IgD-negative memory B cell (primary cell): ENCODE measurements around the gene WBP2. TPM values are rescaled to one million over a fixed set of nuclear protein-coding genes. Genes with fewer than 3 reads are reported as not detected.
"Not testable (repeated sequence)": the region's sequence is repeated elsewhere in the genome, so short reads cannot be mapped to it uniquely, and the experiment has no call there.

Source experiments
- H3K27ac Mint-ChIP-seq, 3 donors: one replicate each; pipeline ENCODE4 v1.8.0; 2020 to 2022; ENCODE audit warnings: mild to moderate bottlenecking in 3 of 3, mixed read lengths in 3 of 3, moderate library complexity in 1 of 3
- H3K27me3 Mint-ChIP-seq: one replicate; pipeline ENCODE4 v1.8.0; 2021; ENCODE audit warnings: mixed read lengths
- H3K36me3 Mint-ChIP-seq: one replicate; pipeline ENCODE4 v1.8.0; 2020; ENCODE audit warnings: mild to moderate bottlenecking, mixed read lengths
- H3K4me1 Mint-ChIP-seq, 3 donors: one replicate each; pipeline ENCODE4 v1.8.0; 2020 to 2022; ENCODE audit warnings: mixed read lengths in 3 of 3, mild to moderate bottlenecking in 1 of 3
- H3K4me3 Mint-ChIP-seq, 4 donors: one replicate each; pipeline ENCODE4 v1.8.0; 2020 to 2022; ENCODE audit warnings: mild to moderate bottlenecking in 4 of 4, mixed read lengths in 4 of 4, moderate library complexity in 3 of 4
- H3K9me3 Mint-ChIP-seq, 3 donors: one replicate each; pipeline ENCODE4 v1.8.0; 2020 to 2021; ENCODE audit warnings: mixed read lengths in 3 of 3, mild to moderate bottlenecking in 1 of 3
- polyA plus RNA-seq: library from polyadenylated mRNA; unstranded; fragments of 300-500 nt; fragmentation: Illumina TruSeq; gene quantifications from one replicate; pipeline ENCODE4 v1.2.3, GENCODE V29; 2021

The WBP2 gene
- polyA plus RNA-seq, 1 donor from 2014 or later = 131 TPM

DNA sequence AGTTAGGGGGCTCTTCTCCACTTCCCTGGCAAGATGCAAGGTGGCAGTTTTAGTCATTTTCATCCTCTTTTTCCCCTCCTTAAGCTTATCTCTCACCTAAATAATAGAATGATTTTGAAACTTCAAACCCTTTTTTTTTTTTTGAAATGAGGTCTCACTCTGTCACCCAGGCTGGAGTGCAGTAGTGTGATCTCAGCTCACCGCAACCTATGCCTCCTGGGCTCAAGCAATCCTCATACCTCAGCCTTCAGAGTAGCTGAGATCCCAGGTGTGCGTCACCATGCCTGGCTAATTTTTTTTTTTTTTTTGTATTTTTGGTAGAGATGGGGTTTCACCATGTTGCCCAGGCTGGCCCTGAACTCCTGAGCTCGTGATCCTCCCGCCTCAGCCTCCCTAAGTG is 9.8 kb upstream of the WBP2 start:
- H3K9me3 Mint-ChIP-seq, H3K36me3 Mint-ChIP-seq, H3K27me3 Mint-ChIP-seq: not testable (repeated sequence)
- H3K4me3 Mint-ChIP-seq = peak overlapping the region; percentile 46 to 88 (median 80)
- peak overlapping the region; percentile 94 to 96 (median 96) for H3K27ac Mint-ChIP-seq
- peaks cover 20 to 21% (median 20%) of the 10 kb centered on the region in 3 donors for H3K4me1 Mint-ChIP-seq

DNA sequence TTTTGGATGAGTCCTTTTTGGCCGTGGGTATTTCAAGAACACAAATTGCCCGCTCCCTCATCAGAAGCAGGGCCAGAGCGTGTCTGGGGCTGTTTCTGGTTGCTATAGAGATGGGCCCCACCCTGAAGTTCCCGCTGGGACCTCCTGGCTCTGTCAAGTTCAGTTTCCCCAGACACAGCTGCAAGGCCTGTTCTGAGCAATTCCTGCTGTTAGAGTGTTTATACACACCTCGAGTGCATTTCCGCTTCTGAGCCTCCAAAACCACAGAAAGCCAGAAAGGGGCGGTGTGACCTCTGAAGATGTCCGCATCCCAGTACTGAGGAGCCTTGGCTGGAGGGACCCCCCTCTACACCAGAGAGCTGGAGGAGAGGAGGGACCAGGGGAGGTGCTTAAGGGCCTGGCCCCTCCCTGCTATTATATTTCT is 9.3 kb upstream of the WBP2 start:
- peaks cover 20 to 23% (median 21%) of the 10 kb centered on the region in 3 donors for H3K4me1 Mint-ChIP-seq
- no peaks in the 10 kb centered on the region for H3K27me3 Mint-ChIP-seq
- peak overlapping the region; percentile 46 to 88 (median 80) for H3K4me3 Mint-ChIP-seq
- no peaks in the 10 kb centered on the region for H3K9me3 Mint-ChIP-seq
- peak overlapping the region; percentile 94 to 96 (median 96) for H3K27ac Mint-ChIP-seq
- H3K36me3 Mint-ChIP-seq = no peaks in the 10 kb centered on the region

DNA sequence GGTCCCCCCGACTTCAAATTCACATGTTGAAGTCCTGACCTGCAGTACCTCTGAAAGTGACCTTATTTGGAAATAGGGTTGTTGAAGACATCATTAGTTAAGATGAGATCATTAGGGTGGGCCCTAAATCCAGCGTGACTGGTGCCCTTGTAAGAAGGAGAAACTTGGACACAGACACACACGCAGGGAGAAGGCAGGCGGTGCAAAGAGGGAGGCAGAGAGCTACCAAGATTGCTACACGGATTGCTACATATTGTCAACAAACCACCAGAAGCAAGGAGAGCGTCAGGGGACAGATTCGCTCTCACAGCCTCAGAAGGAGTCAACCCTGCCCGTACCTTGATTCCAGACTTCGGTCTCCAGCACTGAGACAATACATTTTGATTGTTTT is 6.8 kb upstream of the WBP2 start:
- no peaks in the 10 kb centered on the region for H3K27me3 Mint-ChIP-seq
- H3K9me3 Mint-ChIP-seq = no peaks in the 10 kb centered on the region
- H3K36me3 Mint-ChIP-seq = no peaks in the 10 kb centered on the region
- peak overlapping the region in 2 of 3 donors; percentile 77 to 81 for H3K27ac Mint-ChIP-seq
- H3K4me1 Mint-ChIP-seq = peaks cover 27 to 36% (median 35%) of the 10 kb centered on the region in 3 donors
- H3K4me3 Mint-ChIP-seq = peak overlapping the region in 1 of 4 donors; percentile 28

DNA sequence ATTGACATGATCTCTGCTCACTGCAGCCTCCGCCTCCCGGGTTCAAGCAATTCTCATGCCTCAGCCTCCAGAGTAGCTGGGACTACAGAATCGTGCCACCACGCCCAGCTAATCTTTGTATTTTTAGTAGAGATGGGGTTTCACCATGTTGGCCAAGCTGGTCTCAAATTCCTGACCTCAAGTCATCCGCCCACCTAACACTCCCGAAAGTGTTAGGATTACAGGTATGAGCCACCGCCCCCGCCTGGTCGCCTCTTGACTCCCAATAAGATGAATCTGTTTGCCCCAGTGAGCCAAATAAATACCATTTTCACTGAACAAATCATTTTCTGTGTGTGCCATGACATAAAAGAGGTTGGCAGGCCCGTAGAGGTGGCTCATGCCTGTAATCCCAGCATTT is 4.2 kb upstream of the WBP2 start:
- H3K4me1 Mint-ChIP-seq = peaks cover 20 to 29% (median 29%) of the 10 kb centered on the region in 3 donors
- H3K4me3 Mint-ChIP-seq = peak overlapping the region in 1 of 4 donors; percentile 41
- H3K27ac Mint-ChIP-seq = peak overlapping the region in 2 of 3 donors; percentile 84 to 91
- not testable (repeated sequence) for H3K36me3 Mint-ChIP-seq, H3K9me3 Mint-ChIP-seq, H3K27me3 Mint-ChIP-seq

DNA sequence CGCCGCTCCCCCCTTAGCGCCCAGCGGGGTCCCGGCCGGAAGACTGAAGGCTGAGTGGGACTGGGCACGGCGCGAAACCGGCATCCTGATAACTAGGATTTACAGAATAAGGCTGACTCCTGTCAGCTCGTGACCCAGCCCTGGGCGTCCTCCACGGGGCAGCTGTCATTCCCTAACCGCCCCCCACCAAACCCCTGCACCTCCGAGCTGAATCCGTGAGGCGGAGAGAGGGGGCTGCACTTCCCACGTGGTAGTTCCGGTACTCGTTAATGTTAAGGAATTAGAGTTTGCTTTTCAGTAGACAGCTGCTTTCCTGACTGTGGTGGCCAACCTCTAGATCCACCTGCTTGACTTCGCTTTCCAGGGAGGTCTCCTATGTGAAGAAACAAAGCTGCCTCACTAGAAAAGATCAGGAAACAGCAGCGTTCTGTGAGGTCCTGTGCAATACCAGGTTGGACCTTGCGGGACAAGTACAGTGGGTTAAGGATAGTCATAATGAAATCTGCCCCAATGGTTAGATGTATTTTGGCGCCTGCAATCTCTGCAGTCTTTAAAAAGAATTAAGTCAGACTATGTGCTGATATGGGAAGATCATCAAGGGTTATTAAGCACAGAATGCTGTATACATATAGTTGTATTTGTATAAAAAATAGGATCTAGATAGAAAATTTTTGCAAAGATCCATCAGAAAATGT is 1.1 kb upstream of the WBP2 start:
- no peaks in the 10 kb centered on the region for H3K27me3 Mint-ChIP-seq
- no peaks in the 10 kb centered on the region for H3K36me3 Mint-ChIP-seq
- peaks cover 13 to 35% (median 29%) of the 10 kb centered on the region in 3 donors for H3K4me1 Mint-ChIP-seq
- H3K4me3 Mint-ChIP-seq = peak overlapping the region in 1 of 4 donors; percentile 95
- peak overlapping the region; percentile 38 to 89 (median 77) for H3K27ac Mint-ChIP-seq
- H3K9me3 Mint-ChIP-seq = no peaks in the 10 kb centered on the region

DNA sequence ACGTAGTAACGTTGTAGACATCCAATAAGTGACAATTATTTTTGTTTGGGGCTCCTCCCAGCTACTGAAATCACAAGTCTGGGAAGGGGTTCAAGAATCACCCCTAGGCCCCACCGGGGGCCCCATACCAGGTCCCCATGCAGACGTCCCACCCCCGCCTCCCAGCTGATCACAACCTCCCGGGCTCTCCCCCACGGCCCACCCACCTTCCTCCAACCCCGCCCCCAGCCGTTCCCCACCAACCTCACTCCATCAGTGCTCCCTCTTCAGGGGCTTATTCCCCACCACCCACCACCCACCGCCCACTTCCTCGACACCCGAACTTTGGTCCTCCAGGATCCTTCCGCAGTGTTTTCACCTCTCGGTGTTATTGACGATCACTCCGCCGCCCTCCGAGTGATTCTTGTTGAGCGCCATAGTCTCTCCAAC is 240 bp downstream of the WBP2 start:
- H3K36me3 Mint-ChIP-seq = peaks cover under 1% of the 10 kb centered on the region
- H3K27me3 Mint-ChIP-seq = no peaks in the 10 kb centered on the region
- H3K4me3 Mint-ChIP-seq = no peak overlapping the region
- no peak overlapping the region for H3K27ac Mint-ChIP-seq
- H3K4me1 Mint-ChIP-seq = peaks cover 11 to 34% (median 28%) of the 10 kb centered on the region in 3 donors
- H3K9me3 Mint-ChIP-seq = no peaks in the 10 kb centered on the region

DNA sequence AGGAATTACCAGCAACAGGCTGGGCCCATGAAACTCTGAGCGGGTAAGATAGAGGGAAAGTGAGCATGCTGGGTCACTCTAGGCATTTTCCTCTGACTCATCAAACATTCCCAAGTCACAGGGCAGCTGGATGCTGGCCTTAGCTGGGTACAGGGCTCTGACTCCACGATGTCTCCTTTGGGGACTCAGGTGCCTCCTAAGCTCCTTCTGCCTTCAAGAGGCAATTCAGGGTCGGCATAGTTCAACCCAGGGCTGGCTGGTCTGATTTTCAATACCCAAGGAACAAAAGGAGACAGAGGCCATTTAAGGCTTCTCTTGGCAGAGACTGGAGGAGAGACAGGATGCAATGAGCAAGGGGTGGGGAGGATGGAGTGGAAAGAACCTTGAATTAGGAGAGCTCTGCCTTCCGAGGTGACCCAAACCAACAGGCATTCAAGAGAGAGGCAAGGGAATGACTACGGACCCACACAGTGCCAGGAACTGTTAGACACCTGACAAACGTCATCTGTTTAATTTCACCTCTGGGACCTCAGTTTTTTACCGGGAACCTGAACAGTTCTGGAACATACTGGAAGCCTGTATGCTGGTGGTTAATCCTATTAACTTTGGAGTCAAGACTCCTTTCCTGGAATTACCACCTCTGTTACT is 910 bp downstream of the WBP2 start:
- no peaks in the 10 kb centered on the region for H3K27me3 Mint-ChIP-seq
- H3K36me3 Mint-ChIP-seq = peaks cover 1% of the 10 kb centered on the region
- peak overlapping the region in 1 of 3 donors; percentile 81 for H3K27ac Mint-ChIP-seq
- no peaks in the 10 kb centered on the region for H3K9me3 Mint-ChIP-seq
- peaks cover 11 to 31% (median 24%) of the 10 kb centered on the region in 3 donors for H3K4me1 Mint-ChIP-seq
- no peak overlapping the region for H3K4me3 Mint-ChIP-seq

DNA sequence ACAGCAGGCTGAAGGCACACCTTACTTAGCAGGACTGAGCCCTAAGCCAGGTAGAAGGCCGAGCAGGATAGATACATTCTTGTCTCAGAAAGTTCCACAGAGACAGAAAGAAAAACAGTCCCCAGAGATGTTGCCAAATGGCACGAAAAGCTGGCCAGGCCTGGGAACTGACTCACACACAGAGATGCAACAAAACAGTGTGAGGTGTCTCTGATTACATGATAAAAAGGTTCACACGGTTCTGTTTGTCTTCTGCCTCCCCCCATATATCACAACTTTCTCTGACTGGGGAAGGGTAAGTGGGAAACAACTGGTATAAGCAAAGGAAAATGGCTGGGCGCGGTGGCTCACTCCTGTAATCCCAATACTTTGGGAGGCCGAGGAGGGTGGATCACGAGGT is 1.7 kb downstream of the WBP2 start:
- Mint-ChIP-seq H3K4me3 (peak overlapping the region in 3 of 4 donors; percentile 33 to 48 (median 47)), H3K36me3 (peaks cover 1% of the 10 kb centered on the region), H3K27ac (peak overlapping the region in 2 of 3 donors; percentile 76 to 81), H3K27me3 (no peaks in the 10 kb centered on the region), H3K4me1 (peaks cover 7 to 27% (median 17%) of the 10 kb centered on the region in 3 donors), H3K9me3 (no peaks in the 10 kb centered on the region)

DNA sequence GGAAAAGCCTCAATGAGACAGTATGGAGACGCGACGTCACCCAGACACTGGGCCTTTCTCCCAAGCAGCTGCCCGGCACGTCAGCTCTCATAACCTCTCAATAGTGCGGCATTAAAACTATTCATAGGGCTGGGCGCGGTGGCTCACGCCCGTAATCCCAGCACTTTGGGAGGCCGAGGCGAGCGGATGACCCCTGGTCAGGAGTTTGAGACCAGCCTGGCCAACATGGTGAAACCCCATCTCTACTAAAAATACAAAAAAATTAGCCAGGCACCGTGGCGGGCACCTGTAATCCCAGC is 3.5 kb downstream of the WBP2 start:
- not testable (repeated sequence) for H3K27me3 Mint-ChIP-seq, H3K27ac Mint-ChIP-seq, H3K9me3 Mint-ChIP-seq, H3K36me3 Mint-ChIP-seq
- Mint-ChIP-seq H3K4me1 (peaks cover 10 to 23% (median 14%) of the 10 kb centered on the region in 3 donors), H3K4me3 (peak overlapping the region in 3 of 4 donors; percentile 43 to 63 (median 52))

DNA sequence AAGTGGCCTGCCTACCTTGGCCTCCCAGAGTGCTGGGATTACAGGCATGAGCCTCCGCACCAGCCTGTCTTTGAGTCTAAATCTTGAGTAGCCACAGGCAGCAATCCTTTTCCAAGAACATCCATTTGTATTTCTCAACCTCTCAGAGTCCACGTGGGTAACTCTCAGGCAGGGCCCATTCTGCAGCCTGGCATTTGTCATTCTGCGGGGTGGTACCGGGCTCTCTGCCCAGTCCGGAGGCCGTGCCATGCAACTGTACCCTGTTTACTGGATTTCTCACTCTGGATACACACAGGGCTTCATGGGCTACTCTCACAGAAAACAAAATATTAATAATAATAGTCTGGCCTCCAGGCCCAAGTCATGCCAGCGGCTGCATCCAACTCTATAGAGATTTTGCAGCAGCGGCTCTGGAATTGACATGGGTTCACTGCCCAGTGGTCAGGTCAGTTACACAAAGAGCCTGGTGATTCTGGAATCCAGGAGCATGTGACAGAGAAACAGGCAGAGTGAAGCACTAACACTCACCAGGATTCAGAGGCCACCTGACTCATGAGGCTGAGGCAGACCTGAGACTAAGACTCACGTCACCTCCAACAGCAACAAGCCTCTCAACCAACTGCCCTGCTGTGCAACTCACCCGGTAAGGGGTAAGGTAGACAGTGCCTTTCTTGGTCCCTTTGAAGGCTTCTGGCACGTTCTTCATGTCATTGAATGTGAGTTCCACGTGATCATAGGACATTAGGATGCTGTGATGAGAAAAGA is 4.0 kb downstream of the WBP2 start:
- Mint-ChIP-seq H3K27me3 (no peaks in the 10 kb centered on the region), H3K4me3 (peak overlapping the region in 3 of 4 donors; percentile 43 to 63 (median 52)), H3K27ac (no peak overlapping the region), H3K36me3 (peaks cover 1% of the 10 kb centered on the region), H3K9me3 (no peaks in the 10 kb centered on the region), H3K4me1 (peaks cover 5 to 18% (median 9%) of the 10 kb centered on the region in 3 donors)

DNA sequence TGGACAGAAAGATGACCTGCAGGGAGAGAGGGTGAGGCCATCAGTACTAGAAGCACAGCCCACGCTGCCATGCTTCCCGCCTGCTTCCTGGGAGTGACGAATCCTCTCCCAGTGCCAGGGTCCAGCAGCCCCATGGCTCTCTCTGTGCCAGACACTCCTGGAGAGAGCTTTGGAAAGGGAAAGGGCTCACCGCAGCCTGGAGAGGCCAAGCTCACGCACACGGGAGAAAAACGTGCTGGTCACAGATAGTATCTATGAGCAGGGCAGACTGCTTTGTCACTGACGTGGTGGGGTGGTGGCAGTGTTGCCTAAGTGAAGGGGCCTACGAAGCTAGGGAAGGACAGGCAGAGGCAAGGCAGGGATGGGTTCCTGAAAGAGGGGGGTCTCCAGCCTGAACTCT is 5.4 kb downstream of the WBP2 start:
- no peak overlapping the region for H3K4me3 Mint-ChIP-seq
- peaks cover 1% of the 10 kb centered on the region for H3K36me3 Mint-ChIP-seq
- H3K4me1 Mint-ChIP-seq = peaks cover 12 to 24% (median 17%) of the 10 kb centered on the region in 3 donors
- H3K27ac Mint-ChIP-seq = no peak overlapping the region
- no peaks in the 10 kb centered on the region for H3K27me3 Mint-ChIP-seq
- H3K9me3 Mint-ChIP-seq = no peaks in the 10 kb centered on the region

DNA sequence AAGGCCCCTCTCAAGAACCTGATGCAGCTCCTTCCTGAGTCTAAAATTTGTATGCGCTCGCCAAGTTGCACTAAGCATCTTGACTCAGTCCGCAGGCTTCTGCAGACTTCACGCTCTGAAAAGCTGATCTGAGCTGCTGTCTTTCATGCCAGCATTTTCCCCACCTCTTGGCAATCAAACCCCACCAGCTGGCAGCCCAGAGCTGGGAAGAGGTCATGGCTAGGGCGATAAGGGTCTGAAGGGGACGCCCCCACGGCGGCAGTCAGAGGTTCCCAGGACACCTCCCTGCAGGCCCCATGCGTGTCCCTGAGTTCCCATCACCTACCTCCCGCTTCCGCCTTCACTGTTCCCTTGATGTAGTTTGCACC is 5.9 kb downstream of the WBP2 start:
- Mint-ChIP-seq H3K27me3 (no peaks in the 10 kb centered on the region), H3K9me3 (no peaks in the 10 kb centered on the region), H3K27ac (no peak overlapping the region)

DNA sequence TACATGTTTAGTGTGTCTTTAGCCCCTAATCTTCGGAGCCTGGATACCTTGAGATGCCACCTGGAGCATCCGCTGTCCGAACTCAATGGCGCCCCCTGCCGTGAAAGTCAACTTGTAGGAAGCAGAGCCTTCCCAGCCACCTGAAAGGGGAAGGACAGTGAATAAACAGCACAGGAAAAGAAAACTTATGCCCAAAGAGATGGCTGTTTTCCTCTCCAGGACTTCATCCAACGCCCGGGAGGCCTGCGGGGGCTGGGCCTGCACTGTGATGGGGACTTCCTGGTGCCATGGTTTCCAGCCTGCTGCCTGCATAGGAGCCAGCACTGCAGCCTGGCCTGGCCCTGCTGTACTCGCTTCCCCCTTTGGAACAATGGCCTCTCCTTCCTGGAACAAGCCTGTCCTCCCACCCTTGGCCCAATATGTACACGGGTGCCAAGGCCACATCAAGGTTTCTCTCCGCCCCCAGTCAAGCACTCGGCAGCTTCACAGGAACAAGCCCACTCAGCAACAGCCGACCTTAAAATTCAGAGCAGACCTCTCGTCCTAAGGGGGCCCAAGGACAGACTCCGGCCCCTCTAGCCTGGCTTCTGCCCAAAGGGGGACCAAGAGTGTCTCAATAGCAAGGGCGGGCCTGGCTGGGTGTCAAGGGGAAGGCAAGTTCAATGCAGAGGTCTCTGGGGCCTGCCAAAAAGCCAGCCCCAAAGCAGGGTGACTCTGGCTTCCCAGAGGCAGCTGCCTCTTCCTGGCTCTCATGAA is 6.4 kb downstream of the WBP2 start:
- Mint-ChIP-seq H3K9me3 (no peaks in the 10 kb centered on the region), H3K36me3 (peaks cover 1% of the 10 kb centered on the region), H3K4me3 (peak overlapping the region in 2 of 4 donors; percentile 45 to 90), H3K27me3 (no peaks in the 10 kb centered on the region), H3K4me1 (peaks cover 12 to 21% (median 15%) of the 10 kb centered on the region in 3 donors), H3K27ac (peak overlapping the region; percentile 40 to 96 (median 86))

More for the DNA sequence above, 5.9 kb downstream of the WBP2 start:
- H3K36me3 Mint-ChIP-seq = peaks cover 1% of the 10 kb centered on the region
- no peak overlapping the region for H3K4me3 Mint-ChIP-seq
- H3K4me1 Mint-ChIP-seq = peaks cover 12 to 23% (median 16%) of the 10 kb centered on the region in 3 donors

DNA sequence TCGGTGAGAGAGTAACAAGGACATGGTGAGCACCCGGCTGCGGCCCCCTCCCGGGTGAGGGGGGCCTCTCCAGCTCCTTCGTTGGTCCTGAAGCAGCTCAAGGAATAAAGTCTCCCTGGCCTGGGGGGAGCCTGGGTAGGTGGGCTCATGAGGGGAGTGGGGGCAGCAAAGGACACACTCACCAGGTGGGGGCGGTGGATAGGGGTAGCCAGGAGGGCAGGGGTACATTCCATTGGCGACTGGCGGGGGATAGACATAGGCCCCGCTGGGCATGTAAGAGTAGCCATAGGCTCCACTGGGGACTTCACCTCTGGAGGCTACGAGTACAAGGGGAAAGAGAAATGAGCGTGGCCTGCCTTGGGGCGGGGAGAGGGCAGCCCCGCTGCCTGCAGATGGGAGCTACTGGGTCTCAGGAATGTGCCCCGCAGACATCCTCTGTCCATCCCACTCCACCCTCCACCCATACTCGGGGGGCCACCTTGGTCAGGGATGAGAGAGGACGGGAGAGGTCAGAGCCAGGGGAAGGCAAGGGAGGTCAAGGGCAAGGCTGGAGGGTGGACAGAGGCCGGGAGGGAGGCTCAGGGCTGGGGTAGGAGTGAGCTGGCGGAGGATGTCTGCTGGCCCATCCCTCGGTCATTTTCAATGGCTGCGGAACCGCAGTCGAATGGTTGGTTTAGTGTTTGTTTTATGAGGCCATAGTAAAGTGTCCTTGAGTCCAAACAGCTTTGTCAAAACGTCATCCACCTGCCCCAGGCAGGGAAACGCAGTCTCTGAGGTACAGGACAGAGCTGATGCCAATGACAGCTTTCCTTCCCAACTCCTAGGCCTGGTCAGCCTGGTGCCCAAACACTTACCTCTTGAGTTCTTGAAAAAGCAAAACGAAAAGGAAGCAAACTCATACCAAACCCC is 7.3 kb downstream of the WBP2 start:
- peak overlapping the region in 2 of 4 donors; percentile 45 to 90 for H3K4me3 Mint-ChIP-seq
- H3K27ac Mint-ChIP-seq = peak overlapping the region; percentile 40 to 96 (median 86)
- peaks cover 1% of the 10 kb centered on the region for H3K36me3 Mint-ChIP-seq
- H3K27me3 Mint-ChIP-seq = no peaks in the 10 kb centered on the region
- H3K4me1 Mint-ChIP-seq = peaks cover 12 to 17% (median 17%) of the 10 kb centered on the region in 3 donors
- no peaks in the 10 kb centered on the region for H3K9me3 Mint-ChIP-seq
